ENCODE measurements around the gene PDGFD. TPM values are rescaled to one million over a fixed set of nuclear protein-coding genes. Genes with fewer than 3 reads are reported as not detected.
A peak's percentile ranks its signal among the peaks of the same experiment; 100 is the strongest.

The PDGFD gene
- total and polyA plus RNA-seq, 2 experiments from 2014 or later = 100 to 105 TPM

GRCh38 chr11:103928040-103928801 lies 235.7 kb downstream of the PDGFD start:
- Histone ChIP-seq H3K4me3 (no peak overlapping the region), H3K36me3 (no peaks in the 10 kb centered on the region), H3K27ac (peak overlapping the region; percentile 82), H3K9me3 (ENCODE audit: low read depth) (no peaks in the 10 kb centered on the region), H3K27me3 (no peaks in the 10 kb centered on the region), H3K4me1 (ENCODE audit: low read depth) (peaks cover 40% of the 10 kb centered on the region)
- DNase-seq (ENCODE audit: low read depth in 1 of 2, low spot score in 1 of 2) = peak in 1 of 2 donors; percentile 39
- no peak for TF ChIP-seq CTCF (IDR thresholded peaks at IDR 0.05; ENCODE audit: low read depth, low read length)

- TF ChIP-seq CTCF (IDR thresholded peaks at IDR 0.05; ENCODE audit: low read depth, low read length) = peak; percentile 42
- peak; percentile 23 to 67 for DNase-seq (ENCODE audit: low read depth in 1 of 2, low spot score in 1 of 2)
- Histone ChIP-seq H3K4me1 (ENCODE audit: low read depth) (peaks cover 44% of the 10 kb centered on the region), H3K4me3 (no peak overlapping the region), H3K27ac (peak overlapping the region; percentile 82), H3K36me3 (no peaks in the 10 kb centered on the region), H3K9me3 (ENCODE audit: low read depth) (no peaks in the 10 kb centered on the region), H3K27me3 (no peaks in the 10 kb centered on the region)
Observed at GRCh38 chr11:103927535-103927934, 236.4 kb downstream of the PDGFD start.

- no peak overlapping the region for H3K4me3 ChIP-seq
- no peak for DNase-seq (ENCODE audit: low read depth in 1 of 2, low spot score in 1 of 2)
- no peak overlapping the region for H3K27ac ChIP-seq
- H3K27me3 ChIP-seq = no peaks in the 10 kb centered on the region
- H3K9me3 ChIP-seq (ENCODE audit: low read depth) = no peaks in the 10 kb centered on the region
- peaks cover 44% of the 10 kb centered on the region for H3K4me1 ChIP-seq (ENCODE audit: low read depth)
- TF ChIP-seq CTCF (IDR thresholded peaks at IDR 0.05; ENCODE audit: low read depth, low read length) = no peak
- H3K36me3 ChIP-seq = no peaks in the 10 kb centered on the region
Observed at GRCh38 chr11:103926990-103927389, 237.0 kb downstream of the PDGFD start.

GRCh38 chr11:103924166-103925013 lies 239.6 kb downstream of the PDGFD start:
- Histone ChIP-seq H3K4me3 (no peak overlapping the region), H3K9me3 (ENCODE audit: low read depth) (no peaks in the 10 kb centered on the region), H3K36me3 (no peaks in the 10 kb centered on the region), H3K27ac (peak overlapping the region; percentile 89), H3K27me3 (no peaks in the 10 kb centered on the region), H3K4me1 (ENCODE audit: low read depth) (peaks cover 32% of the 10 kb centered on the region)
- no peak for DNase-seq (ENCODE audit: low read depth in 1 of 2, low spot score in 1 of 2)
- TF ChIP-seq CTCF (IDR thresholded peaks at IDR 0.05; ENCODE audit: low read depth, low read length) = no peak

DNA sequence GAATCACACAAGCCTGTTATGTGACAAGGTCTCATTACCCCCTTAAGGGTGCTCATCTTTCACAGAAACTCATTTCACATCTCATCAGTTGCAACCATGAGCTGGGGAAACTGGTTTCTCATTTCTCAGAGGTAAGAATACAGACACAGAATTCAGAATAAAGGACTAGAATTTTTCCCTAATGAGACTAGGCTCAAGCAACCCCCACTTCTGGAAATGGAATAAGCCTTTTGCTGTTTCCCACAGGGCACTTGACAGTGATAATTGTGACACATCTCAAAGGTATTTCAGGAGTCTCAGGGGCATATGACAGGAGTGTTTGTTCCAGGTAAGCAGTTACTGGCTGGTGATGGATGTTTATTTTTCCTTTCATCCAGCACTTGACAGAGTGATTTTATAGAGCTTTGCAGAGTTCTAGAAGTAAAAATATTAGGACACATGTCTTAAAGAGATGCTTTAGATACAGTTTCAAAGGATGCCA lies 240.5 kb downstream of the PDGFD start:
- TF ChIP-seq CTCF (IDR thresholded peaks at IDR 0.05; ENCODE audit: low read depth, low read length) = no peak
- H3K27me3 ChIP-seq = no peaks in the 10 kb centered on the region
- H3K4me3 ChIP-seq = no peak overlapping the region
- H3K4me1 ChIP-seq (ENCODE audit: low read depth) = peaks cover 23% of the 10 kb centered on the region
- H3K36me3 ChIP-seq = no peaks in the 10 kb centered on the region
- peak in 1 of 2 donors; percentile 49 for DNase-seq (ENCODE audit: low read depth in 1 of 2, low spot score in 1 of 2)
- no peaks in the 10 kb centered on the region for H3K9me3 ChIP-seq (ENCODE audit: low read depth)
- peak overlapping the region; percentile 89 for H3K27ac ChIP-seq

All from cardiac muscle cell (in vitro differentiated cells and primary cell).